Progenitor cell of endocrine pancreas (in vitro differentiated cells): ENCODE data around the gene MRFAP1. TPM values are rescaled to one million over a fixed set of nuclear protein-coding genes. Genes with fewer than 3 reads are reported as not detected.

Experiments
- DNase-seq: peaks from one replicate; pipeline ENCODE4 v3.0.0; 2021; ENCODE audit warnings: low spot score; ENCODE audit not compliant: unreplicated experiment
- H3K27ac Mint-ChIP-seq: 2 replicates; pipeline ENCODE4 v1.8.0; 2021; ENCODE audit warnings: mild to moderate bottlenecking, moderate library complexity, mixed read lengths
- H3K27me3 Mint-ChIP-seq: 2 replicates; pipeline ENCODE4 v1.8.0; 2021; ENCODE audit warnings: mixed read lengths
- H3K36me3 Mint-ChIP-seq: 2 replicates; pipeline ENCODE4 v1.8.0; 2022; ENCODE audit warnings: mixed read lengths; ENCODE audit not compliant: insufficient read depth
- H3K4me1 Mint-ChIP-seq: 2 replicates; pipeline ENCODE4 v1.8.0; 2021; ENCODE audit warnings: low read depth, mixed read lengths
- H3K4me3 Mint-ChIP-seq: 2 replicates; pipeline ENCODE4 v1.8.0; 2021; ENCODE audit warnings: low read depth, mild to moderate bottlenecking, moderate library complexity, mixed read lengths
- H3K9me3 Mint-ChIP-seq: 2 replicates; pipeline ENCODE4 v1.8.0; 2021; ENCODE audit warnings: low read depth, mixed read lengths
- long read RNA-seq: library from polyadenylated mRNA; unstranded; transcript quantifications from one replicate; pipeline ENCODE4 v2.0.0, GENCODE V29; 2020
- total RNA-seq: library from RNA; stranded (reverse); gene quantifications from 2 replicates; pipeline ENCODE4 v1.2.1, GENCODE V29; 2021
- TF ChIP-seq, protein P1 (sequence below): fragments of 200-600 bp; sonication (generic); IDR thresholded peaks from one replicate; pipeline ENCODE4 v1.5.0; 2021; ENCODE audit warnings: antibody characterized with exemption, mild to moderate bottlenecking; ENCODE audit not compliant: unreplicated experiment

MRFAP1 gene
- 223 and 225 TPM in 2 replicates for total RNA-seq
- long read RNA-seq, transcript MRFAP1-201 (3 exons, 2,049 nt), result minor isoform, 258 of 968 reads
- long read RNA-seq, transcript MRFAP1-202 (2 exons, 1,584 nt), result major isoform, 702 of 968 reads
- long read RNA-seq, partial matches to known transcripts, result 0 of 968 reads
- long read RNA-seq, other reads (novel, unspliced or antisense), result 3 of 968 reads

DNA sequence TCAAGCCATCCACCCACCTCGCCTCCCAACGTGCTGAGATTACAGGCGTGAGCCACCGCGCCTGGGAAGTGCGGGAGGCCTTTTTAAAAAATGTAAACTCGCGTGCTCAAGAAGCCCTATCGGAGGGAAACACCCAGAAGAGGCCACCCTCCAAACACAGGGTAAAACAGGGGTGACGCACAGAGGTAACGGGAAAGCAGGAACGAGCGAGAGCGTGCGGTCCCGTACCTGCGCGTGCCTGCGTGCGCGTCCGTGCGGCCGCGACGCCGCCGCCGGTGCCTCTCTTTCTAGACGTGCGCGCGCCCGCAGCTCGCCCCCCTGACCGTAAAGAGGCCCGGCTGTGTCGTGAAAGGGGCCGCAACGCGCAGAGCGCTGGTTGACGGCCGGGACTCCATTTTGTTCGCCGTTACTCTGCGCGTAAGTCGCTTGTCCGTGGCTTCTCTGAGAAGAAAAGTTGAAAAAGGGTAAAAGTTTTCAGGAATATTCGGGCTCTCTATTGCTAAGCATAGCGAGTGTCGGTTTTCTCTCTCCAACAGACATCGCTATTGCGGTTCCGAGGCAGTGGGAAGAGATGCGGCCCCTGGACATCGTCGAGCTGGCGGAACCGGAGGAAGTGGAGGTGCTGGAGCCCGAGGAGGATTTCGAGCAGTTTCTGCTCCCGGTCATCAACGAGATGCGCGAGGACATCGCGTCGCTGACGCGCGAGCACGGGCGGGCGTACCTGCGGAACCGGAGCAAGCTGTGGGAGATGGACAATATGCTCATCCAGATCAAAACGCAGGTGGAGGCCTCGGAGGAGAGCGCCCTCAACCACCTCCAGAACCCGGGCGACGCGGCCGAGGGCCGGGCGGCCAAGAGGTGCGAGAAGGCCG, at the start of gene MRFAP1:
TSS of gene MRFAP1 (plus strand) at position 394 of the 872 bp plus-strand sequence. CDS start at position 572, 178 bp downstream.
- peak within 1 kb of the TSS; percentile 99 for H3K27ac Mint-ChIP-seq

DNA sequence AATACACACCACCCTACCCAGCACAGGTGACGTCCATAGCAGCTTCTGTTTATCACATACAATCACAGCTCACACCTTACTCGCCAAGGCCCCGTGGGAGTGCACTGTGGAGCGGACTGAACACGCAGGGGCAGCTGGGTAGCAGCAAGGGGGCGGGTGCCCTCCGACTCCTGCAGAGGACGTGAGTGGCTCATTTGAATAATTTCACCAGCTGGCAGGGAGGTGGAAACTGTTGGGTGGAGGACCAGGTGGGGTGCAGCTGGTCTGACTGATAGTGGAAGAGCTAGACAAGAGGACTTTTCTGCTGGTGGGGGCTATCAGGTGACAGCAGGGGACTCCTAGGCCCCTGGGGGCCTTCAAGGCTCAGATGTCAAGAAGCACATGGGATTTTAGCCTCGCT, 49.2 kb upstream of the MRFAP1 start:
- TF ChIP-seq, protein P1, sequence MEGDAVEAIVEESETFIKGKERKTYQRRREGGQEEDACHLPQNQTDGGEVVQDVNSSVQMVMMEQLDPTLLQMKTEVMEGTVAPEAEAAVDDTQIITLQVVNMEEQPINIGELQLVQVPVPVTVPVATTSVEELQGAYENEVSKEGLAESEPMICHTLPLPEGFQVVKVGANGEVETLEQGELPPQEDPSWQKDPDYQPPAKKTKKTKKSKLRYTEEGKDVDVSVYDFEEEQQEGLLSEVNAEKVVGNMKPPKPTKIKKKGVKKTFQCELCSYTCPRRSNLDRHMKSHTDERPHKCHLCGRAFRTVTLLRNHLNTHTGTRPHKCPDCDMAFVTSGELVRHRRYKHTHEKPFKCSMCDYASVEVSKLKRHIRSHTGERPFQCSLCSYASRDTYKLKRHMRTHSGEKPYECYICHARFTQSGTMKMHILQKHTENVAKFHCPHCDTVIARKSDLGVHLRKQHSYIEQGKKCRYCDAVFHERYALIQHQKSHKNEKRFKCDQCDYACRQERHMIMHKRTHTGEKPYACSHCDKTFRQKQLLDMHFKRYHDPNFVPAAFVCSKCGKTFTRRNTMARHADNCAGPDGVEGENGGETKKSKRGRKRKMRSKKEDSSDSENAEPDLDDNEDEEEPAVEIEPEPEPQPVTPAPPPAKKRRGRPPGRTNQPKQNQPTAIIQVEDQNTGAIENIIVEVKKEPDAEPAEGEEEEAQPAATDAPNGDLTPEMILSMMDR, result no peak
- H3K4me3 Mint-ChIP-seq, result no peak overlapping the region

More for the DNA sequence above, at the start of gene MRFAP1:
- DNase-seq, result peak; percentile 85
- peak within 1 kb of the TSS; percentile 96 for H3K4me3 Mint-ChIP-seq
- H3K4me1 Mint-ChIP-seq, result peaks cover 16% of the 10 kb centered on the region
- H3K9me3 Mint-ChIP-seq, result no peaks in the 10 kb centered on the region
- no peaks in the 10 kb centered on the region for H3K27me3 Mint-ChIP-seq
- TF ChIP-seq, protein P1, result no peak
- peaks cover 10% of the 10 kb centered on the region for H3K36me3 Mint-ChIP-seq

DNA sequence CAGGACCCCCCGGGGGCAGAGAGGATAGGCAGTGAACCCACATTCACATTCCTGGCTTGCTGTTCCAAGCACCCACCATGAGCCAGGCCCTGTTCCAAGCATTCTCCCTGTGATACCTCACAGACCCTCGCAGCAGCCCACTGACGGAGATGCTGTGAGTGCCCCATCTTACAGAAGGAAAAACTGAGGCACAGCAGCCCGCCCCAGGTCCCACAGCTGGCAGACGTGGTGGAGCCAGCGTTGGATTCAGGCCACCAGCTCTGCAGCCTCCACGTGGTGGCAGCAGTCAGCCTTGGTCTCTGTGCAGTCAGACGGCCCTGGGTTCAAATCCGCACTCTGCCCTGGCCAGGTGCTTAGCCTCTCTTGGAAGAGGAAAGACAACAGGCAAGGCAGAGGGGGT, 48.7 kb upstream of the MRFAP1 start:
- DNase-seq, result no peak
- Mint-ChIP-seq H3K27me3 (no peaks in the 10 kb centered on the region), H3K36me3 (peaks cover 3% of the 10 kb centered on the region), H3K4me1 (no peaks in the 10 kb centered on the region), H3K4me3 (no peak overlapping the region), H3K9me3 (no peaks in the 10 kb centered on the region), H3K27ac (no peak overlapping the region)
- TF ChIP-seq, protein P1, result no peak

More for the DNA sequence above, 49.2 kb upstream of the MRFAP1 start:
- Mint-ChIP-seq H3K27me3 (no peaks in the 10 kb centered on the region), H3K36me3 (peaks cover 3% of the 10 kb centered on the region), H3K9me3 (no peaks in the 10 kb centered on the region), H3K27ac (no peak overlapping the region), H3K4me1 (no peaks in the 10 kb centered on the region)
- no peak for DNase-seq

DNA sequence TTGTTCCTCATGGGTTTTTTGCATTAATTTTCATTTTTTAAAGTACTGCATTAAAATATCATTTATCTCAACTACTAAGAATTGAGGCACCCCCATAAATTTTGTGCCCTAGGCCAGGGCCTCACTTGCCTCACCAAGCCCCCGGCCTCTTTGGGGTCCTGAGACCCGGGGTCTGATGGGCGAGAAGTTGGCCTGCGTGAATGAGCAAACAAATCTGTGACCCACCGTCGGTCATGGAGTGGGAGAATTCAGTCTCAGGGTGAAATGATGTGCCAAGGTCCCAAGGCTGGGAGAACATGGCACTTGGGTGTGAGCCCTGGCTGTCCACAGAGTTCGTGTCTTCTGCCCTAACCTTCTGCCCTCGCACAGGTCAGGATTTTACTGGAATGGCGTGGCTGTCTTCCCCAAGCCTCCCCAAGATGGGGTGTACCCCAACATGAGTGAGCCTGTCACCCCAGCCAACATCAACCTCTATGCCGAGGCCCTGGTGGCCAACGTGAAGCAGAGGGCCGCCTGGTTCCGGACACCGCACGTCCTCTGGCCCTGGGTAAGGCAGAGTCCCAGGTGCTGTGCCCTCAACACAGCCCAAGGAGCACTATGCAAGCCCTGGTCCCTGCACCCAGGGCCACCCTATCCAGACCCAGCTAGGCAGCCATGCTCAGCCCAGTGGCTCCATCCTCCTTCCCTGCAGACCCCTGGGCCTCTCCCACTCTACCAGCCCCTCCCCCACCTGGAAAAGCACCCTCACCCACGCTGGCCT, 47.5 kb upstream of the MRFAP1 start:
- no peak for DNase-seq
- TF ChIP-seq, protein P1, result no peak
- no peaks in the 10 kb centered on the region for H3K27me3 Mint-ChIP-seq
- no peak overlapping the region for H3K27ac Mint-ChIP-seq
- H3K9me3 Mint-ChIP-seq, result no peaks in the 10 kb centered on the region
- H3K4me1 Mint-ChIP-seq, result no peaks in the 10 kb centered on the region
- peaks cover 3% of the 10 kb centered on the region for H3K36me3 Mint-ChIP-seq
- H3K4me3 Mint-ChIP-seq, result no peak overlapping the region

DNA sequence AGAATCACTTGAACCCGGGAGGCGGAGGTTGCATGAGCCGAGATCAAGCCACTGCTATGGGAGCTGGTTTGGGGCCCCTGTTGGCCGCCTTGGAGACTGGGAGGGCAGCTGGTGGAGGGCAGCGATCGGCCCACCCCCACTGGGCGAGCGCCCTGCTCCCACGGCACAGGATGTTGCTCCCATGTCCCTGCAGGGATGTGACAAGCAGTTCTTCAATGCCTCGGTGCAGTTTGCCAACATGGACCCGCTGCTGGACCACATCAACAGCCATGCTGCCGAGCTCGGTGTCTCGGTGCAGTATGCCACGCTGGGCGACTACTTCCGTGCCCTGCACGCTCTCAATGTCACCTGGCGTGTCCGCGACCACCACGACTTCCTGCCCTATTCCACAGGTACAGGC, 46.1 kb upstream of the MRFAP1 start:
- H3K4me3 Mint-ChIP-seq, result no peak overlapping the region
- no peak overlapping the region for H3K27ac Mint-ChIP-seq
- peaks cover 3% of the 10 kb centered on the region for H3K36me3 Mint-ChIP-seq
- DNase-seq, result no peak
- no peaks in the 10 kb centered on the region for H3K9me3 Mint-ChIP-seq
- H3K4me1 Mint-ChIP-seq, result no peaks in the 10 kb centered on the region
- TF ChIP-seq, protein P1, result no peak
- H3K27me3 Mint-ChIP-seq, result no peaks in the 10 kb centered on the region
